ENCODE measurements around the gene HOMER3. TPM values are rescaled to one million over a fixed set of nuclear protein-coding genes. Genes with fewer than 3 reads are reported as not detected.

The HOMER3 gene
- total and polyA plus RNA-seq, 9 of the 15 experiments (the other 6 are each of a cell fraction or from before 2014, with no cell fraction given), result 1.3 to 5.1 (median 3.7) TPM; not detected in 2

GRCh38 chr19:18987456-18987855, 46.4 kb upstream of the HOMER3 start (continued):
- TF ChIP-seq FOXP4 (CRISPR knock-in tag; IDR thresholded peaks at IDR 0.05; ENCODE audit: borderline replicate concordance), result no peak
- TF ChIP-seq RNF2 (IDR thresholded peaks at IDR 0.05), result no peak
- no peak for TF ChIP-seq CEBPZ (IDR thresholded peaks at IDR 0.05; ENCODE audit: borderline replicate concordance, low read depth, low read length)
- TF ChIP-seq ZNF354B (CRISPR knock-in tag; IDR thresholded peaks at IDR 0.05), result no peak
- no peak for TF ChIP-seq E2F5 (CRISPR knock-in tag; IDR thresholded peaks at IDR 0.05)
- TF ChIP-seq JUNB (CRISPR knock-in tag; conservative IDR thresholded peaks at IDR 0.05), result no peak
- TF ChIP-seq THAP12 (CRISPR knock-in tag; IDR thresholded peaks at IDR 0.05), result no peak
- TF ChIP-seq TFAM (CRISPR knock-in tag; conservative IDR thresholded peaks at IDR 0.05), result no peak
